GM12878 (cell line): ENCODE measurements around the gene BEX3. TPM values are rescaled to one million over a fixed set of nuclear protein-coding genes. Genes with fewer than 3 reads are reported as not detected.

Experiments used
- ATAC-seq: fragments of 200-7000 bp; cut with Tn5 transposase; 3 replicates; pipeline ENCODE4 v1.9.1; 2020; ENCODE audit warnings: mild to moderate bottlenecking, moderate library complexity
- BruUV-seq: library from RNA; stranded (reverse); fragments of 400-500 nt; replicated peaks from 2 replicates; lab custom pipeline; 2021; lab: Mats Ljungman, UMichigan
- CTCF ChIA-PET: fragments of 300-600 bp; sonication (Branson Sonifier 250); formaldehyde crosslinking; extraction: SDS; loops from one replicate; lab custom pipeline; 2021; ENCODE audit warnings: inconsistent platforms; lab: Yijun Ruan, JAX
- POLR2A ChIA-PET: fragments of 350-600 bp; formaldehyde crosslinking; extraction: SDS; loops from one replicate; lab custom pipeline; 2021; ENCODE audit warnings: inconsistent platforms; lab: Charles Lee
- RAD21 ChIA-PET: fragments of 300-600 bp; sonication (Branson Sonifier 250); formaldehyde crosslinking; loops from one replicate; lab custom pipeline; 2023; ENCODE audit warnings: antibody characterized with exemption; ENCODE audit not compliant: unreplicated experiment; lab: Charles Lee
- SMC1A ChIA-PET: fragments of 300-600 bp; sonication (Branson Sonifier 250); formaldehyde crosslinking; loops from one replicate; lab custom pipeline; 2023; ENCODE audit not compliant: unreplicated experiment, uncharacterized antibody; lab: Charles Lee
- DNase-seq: peaks from one replicate; pipeline ENCODE4 v3.0.0-alpha.2; 2011; ENCODE audit warnings: low read depth, low spot score
- FAIRE-seq: peaks from 3 replicates; lab custom pipeline; 2011; peaks lifted over from hg19 to GRCh38; lab: Jason Lieb, UNC
- H2AFZ ChIP-seq: 2 replicates; pipeline ENCODE4 v1.6.0; 2011; ENCODE audit warnings: low read depth, low read length, control low read depth; ENCODE audit not compliant: control insufficient read depth
- H3K27ac ChIP-seq: 2 replicates; pipeline ENCODE4 v1.5.1; 2011; ENCODE audit warnings: control low read depth; ENCODE audit not compliant: control insufficient read depth, insufficient read depth
- H3K27me3 ChIP-seq, 2 experiments: replicated peaks in 1 of 2; 2 replicates each; pipeline versions ENCODE4 v1.6.0 to v1.6.1; 2011; ENCODE audit warnings: low read length in 1 of 2; ENCODE audit not compliant: control insufficient read depth in 2 of 2, insufficient read depth in 2 of 2
- H3K36me3 ChIP-seq, 2 experiments: 2 replicates each; pipeline ENCODE4 v1.5.1; 2011; ENCODE audit warnings: low read length in 1 of 2; ENCODE audit not compliant: control insufficient read depth in 2 of 2, insufficient read depth in 2 of 2
- H3K4me1 ChIP-seq: 2 replicates; pipeline ENCODE4 v1.6.1; 2011; ENCODE audit warnings: mild to moderate bottlenecking, low read length, moderate library complexity, mixed read lengths; ENCODE audit not compliant: control insufficient read depth, insufficient read depth
- H3K4me2 ChIP-seq: 2 replicates; pipeline ENCODE4 v1.6.0; 2011; ENCODE audit warnings: control low read depth; ENCODE audit not compliant: control insufficient read depth, insufficient read depth
- H3K4me3 ChIP-seq: fragments of 200-600 bp; sonication (generic); 2 replicates; pipeline ENCODE4 v1.5.1; 2016
- H3K79me2 ChIP-seq: 2 replicates; pipeline ENCODE4 v1.6.0; 2011; ENCODE audit warnings: low read length; ENCODE audit not compliant: control insufficient read depth, insufficient read depth
- H3K9ac ChIP-seq: 2 replicates; pipeline ENCODE4 v1.8.0; 2011; ENCODE audit warnings: low read length, control low read depth, mixed read lengths; ENCODE audit not compliant: control insufficient read depth, insufficient read depth
- H3K9me3 ChIP-seq: replicated peaks from 3 replicates; pipeline ENCODE4 v1.5.1; 2011; ENCODE audit warnings: mild to moderate bottlenecking, low read length; ENCODE audit not compliant: control insufficient read depth, insufficient read depth
- H4K20me1 ChIP-seq: 2 replicates; pipeline ENCODE4 v1.6.0; 2011; ENCODE audit not compliant: control insufficient read depth, insufficient read depth
- ATF3 ChIP-seq: IDR thresholded peaks from 2 replicates; pipeline ENCODE4 v1.6.1; 2011; ENCODE audit warnings: low read depth, mild to moderate bottlenecking, low read length, moderate library complexity, borderline replicate concordance; ENCODE audit errors: extremely low read depth
- ATF7 ChIP-seq: fragments of 450-650 bp; IDR thresholded peaks from 2 replicates; pipeline ENCODE4 v1.6.1; 2016; ENCODE audit warnings: low read depth, mild to moderate bottlenecking
- CREB1 ChIP-seq: IDR thresholded peaks from 2 replicates; pipeline ENCODE4 v1.6.1; 2012; ENCODE audit warnings: low read depth, mild to moderate bottlenecking, inconsistent platforms
- KDM1A ChIP-seq: fragments of 200-600 bp; sonication (generic); IDR thresholded peaks from 2 replicates; pipeline ENCODE4 v1.6.1; 2016; ENCODE audit warnings: borderline replicate concordance
- MLLT1 ChIP-seq: fragments of 450-650 bp; IDR thresholded peaks from 2 replicates; pipeline ENCODE4 v1.6.1; 2016; ENCODE audit warnings: mild to moderate bottlenecking
- MXI1 ChIP-seq: fragments of 150-350 bp; IDR thresholded peaks from 2 replicates; pipeline ENCODE4 v1.6.1; 2011; ENCODE audit warnings: low read depth, mild to moderate bottlenecking, inconsistent platforms, low read length, improper control_type of control experiment
- NFXL1 ChIP-seq: fragments of 450-650 bp; IDR thresholded peaks from 2 replicates; pipeline ENCODE4 v1.6.1; 2017; ENCODE audit warnings: antibody characterized with exemption, mild to moderate bottlenecking, borderline replicate concordance
- PKNOX1 ChIP-seq: fragments of 450-650 bp; IDR thresholded peaks from 2 replicates; pipeline ENCODE4 v1.6.1; 2016; ENCODE audit warnings: mild to moderate bottlenecking
- RFX5 ChIP-seq: IDR thresholded peaks from 2 replicates; pipeline ENCODE4 v1.6.1; 2011; ENCODE audit warnings: low read depth, low read length, improper control_type of control experiment
- SIN3A ChIP-seq: IDR thresholded peaks from 2 replicates; pipeline ENCODE4 v1.6.1; 2012; ENCODE audit warnings: low read depth, low read length, improper control_type of control experiment
- SREBF1 ChIP-seq: IDR thresholded peaks from 2 replicates; pipeline ENCODE4 v1.6.1; 2012; ENCODE audit warnings: mild to moderate bottlenecking, low read length
- ZNF622 ChIP-seq: fragments of 450-650 bp; IDR thresholded peaks from 2 replicates; pipeline ENCODE4 v1.6.1; 2017; ENCODE audit warnings: mild to moderate bottlenecking, inconsistent platforms
- ZNF687 ChIP-seq: fragments of 450-650 bp; IDR thresholded peaks from 2 replicates; pipeline ENCODE4 v1.6.1; 2017; ENCODE audit warnings: mild to moderate bottlenecking, moderate library complexity
- WGBS: methylation state at CpG from one replicate; pipeline ENCODE4 v1.1.6; 2016; ENCODE audit warnings: low lambda C conversion rate; ENCODE audit not compliant: insufficient replicate concordance, insufficient coverage; ENCODE audit errors: missing lambda C conversion rate; 5-methylcytosine and 5-hydroxymethylcytosine counted together
- in situ Hi-C: fragments of 300-500 bp; cut with MboI; formaldehyde crosslinking; loops from 9 replicates; pipeline ENCODE4 v1.14.3; 2018; ENCODE audit warnings: mixed read lengths
- intact Hi-C: fragments of 100-400 bp; cut with micrococcal nuclease; formaldehyde crosslinking; loops from one replicate; pipeline ENCODE4 v1.14.2; 2022; ENCODE audit not compliant: unreplicated experiment
- polyA plus RNA-seq, 11 experiments: library from polyadenylated mRNA; depleted of rRNA in 4 of 11; unstranded in 6 of 11; stranded (reverse) in 5 of 11; fragments of >200 nt; fragmentation: Nextera tagmentation in 4 of 11; fragmentation: Illumina TruSeq in 1 of 11; extraction: Ambion mirVana in 4 of 11; extraction: Trizol in 1 of 11; gene quantifications; 1 replicate in 1 of 11; 2 replicates in 10 of 11; pipeline versions ENCODE4 v1.2.1 to v1.2.3, GENCODE V29; 2011 to 2016; ENCODE audit warnings: inconsistent platforms in 2 of 11, missing spikeins in 2 of 11, low read depth in 1 of 11
- total RNA-seq, 4 experiments: library from RNA; depleted of rRNA in 3 of 4; stranded (reverse); fragments of >200 nt in 3 of 4; fragmentation: Illumina TruSeq in 1 of 4; extraction: Trizol in 1 of 4; gene quantifications; 2 replicates each; pipeline versions ENCODE4 v1.2.1 to v1.2.3, GENCODE V29; 2013 to 2021
- TF ChIP-seq, protein P1 (sequence below): IDR thresholded peaks from 2 replicates; pipeline ENCODE4 v1.6.1; 2011; ENCODE audit warnings: borderline replicate concordance, low read depth, mild to moderate bottlenecking, moderate library complexity, mixed read lengths, low read length; ENCODE audit not compliant: insufficient read depth; ENCODE audit errors: extremely low read length

Gene BEX3
- total and polyA plus RNA-seq, 10 of the 15 experiments (the other 5 are each of a cell fraction or from before 2014, with no cell fraction given), result 1.3 to 1.5 TPM; not detected in 8

GRCh38 chrX:103376979-103377324, 614 bp downstream of the BEX3 start:
- H3K4me2 ChIP-seq, result no peak overlapping the region
- TF ChIP-seq MLLT1 (no peak), ZNF622 (no peak), MXI1 (no peak), CREB1 (no peak), PKNOX1 (no peak), SREBF1 (no peak), ZNF687 (no peak), RFX5 (no peak), SIN3A (no peak), ATF3 (no peak), KDM1A (no peak), ATF7 (no peak), NFXL1 (no peak)
- TF ChIP-seq, protein P1, sequence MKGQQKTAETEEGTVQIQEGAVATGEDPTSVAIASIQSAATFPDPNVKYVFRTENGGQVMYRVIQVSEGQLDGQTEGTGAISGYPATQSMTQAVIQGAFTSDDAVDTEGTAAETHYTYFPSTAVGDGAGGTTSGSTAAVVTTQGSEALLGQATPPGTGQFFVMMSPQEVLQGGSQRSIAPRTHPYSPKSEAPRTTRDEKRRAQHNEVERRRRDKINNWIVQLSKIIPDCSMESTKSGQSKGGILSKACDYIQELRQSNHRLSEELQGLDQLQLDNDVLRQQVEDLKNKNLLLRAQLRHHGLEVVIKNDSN, result no peak
- H3K27ac ChIP-seq, result no peak overlapping the region
- no peaks in the 10 kb centered on the region for H3K27me3 ChIP-seq
- FAIRE-seq (no peak), ATAC-seq (no peak), DNase-seq (no peak)
- POLR2A ChIA-PET, result no interaction called here
- in situ Hi-C loops (no loop called here), intact Hi-C loops (no loop called here)
- RAD21 ChIA-PET, result no interaction called here
- H3K36me3 ChIP-seq, result no peaks in the 10 kb centered on the region
- no peaks in the 10 kb centered on the region for H3K9me3 ChIP-seq
- CTCF ChIA-PET, result no interaction called here
- H4K20me1 ChIP-seq, result no peaks in the 10 kb centered on the region
- SMC1A ChIA-PET, result no interaction called here
- H3K4me3 ChIP-seq, result no peak overlapping the region
- no peaks in the 10 kb centered on the region for H3K4me1 ChIP-seq
- H3K79me2 ChIP-seq, result no peaks in the 10 kb centered on the region
- no peak overlapping the region for H3K9ac ChIP-seq
- WGBS, result 40% methylated on average over 3 of the region's 19 CpGs
- no TSS peak for BruUV-seq
- H2AFZ ChIP-seq, result no peak overlapping the region
